PC-9 (cell line): ENCODE data around the gene XRCC6. TPM values are rescaled to one million over a fixed set of nuclear protein-coding genes. Genes with fewer than 3 reads are reported as not detected.

Source experiments
- BruUV-seq: library from RNA; stranded (reverse); fragments of 400-500 nt; replicated peaks from 2 replicates; lab custom pipeline; 2021; lab: Mats Ljungman, UMichigan
- CTCF ChIA-PET: fragments of 300-600 bp; sonication (Branson Sonifier 250); formaldehyde crosslinking; loops from one replicate; lab custom pipeline; 2022; ENCODE audit warnings: antibody characterized with exemption; lab: Charles Lee
- POLR2A ChIA-PET: fragments of 300-600 bp; sonication (Branson Sonifier 250); formaldehyde crosslinking; loops from one replicate; lab custom pipeline; 2022; ENCODE audit warnings: antibody characterized with exemption; ENCODE audit not compliant: unreplicated experiment; lab: Charles Lee
- DNase-seq, 2 experiments: peaks; one replicate each; pipeline versions ENCODE4 v3.0.0 to v3.0.0-alpha.2; 2015 to 2022; ENCODE audit warnings: mixed read lengths in 1 of 2
- H2AFZ ChIP-seq: fragments of 200-600 bp; sonication (generic); 2 replicates; pipeline ENCODE4 v1.8.1; 2017; ENCODE audit warnings: antibody characterized with exemption
- H3F3A ChIP-seq: fragments of 200-600 bp; sonication (generic); 2 replicates; pipeline ENCODE4 v1.8.1; 2017; ENCODE audit warnings: antibody characterized with exemption, mild to moderate bottlenecking, low read depth; ENCODE audit not compliant: insufficient read depth
- H3K27ac ChIP-seq: fragments of 200-600 bp; sonication (generic); 2 replicates; pipeline ENCODE4 v1.6.1; 2016; ENCODE audit warnings: mixed run types
- H3K27me3 ChIP-seq: fragments of 200-600 bp; sonication (generic); 2 replicates; pipeline ENCODE4 v1.6.1; 2016; ENCODE audit warnings: low read depth, mixed run types; ENCODE audit not compliant: insufficient read depth
- H3K36me3 ChIP-seq: fragments of 200-600 bp; sonication (generic); 2 replicates; pipeline ENCODE4 v1.6.1; 2016; ENCODE audit warnings: low read depth, mixed run types
- H3K4me1 ChIP-seq: fragments of 200-600 bp; sonication (generic); replicated peaks from 2 replicates; pipeline ENCODE4 v1.6.1; 2016; ENCODE audit warnings: mixed run types; ENCODE audit not compliant: insufficient read depth
- H3K4me2 ChIP-seq: fragments of 200-600 bp; sonication (generic); 2 replicates; pipeline ENCODE4 v1.6.1; 2017; ENCODE audit warnings: mixed run types
- H3K4me3 ChIP-seq: fragments of 200-600 bp; sonication (generic); 2 replicates; pipeline ENCODE4 v1.6.1; 2016; ENCODE audit warnings: mixed run types
- H3K79me2 ChIP-seq: fragments of 200-600 bp; sonication (generic); 2 replicates; pipeline ENCODE4 v1.6.1; 2017; ENCODE audit warnings: low read depth, mixed run types
- H3K9me2 ChIP-seq: fragments of 200-600 bp; sonication (generic); 2 replicates; pipeline ENCODE4 v1.8.1; 2017; ENCODE audit warnings: mild to moderate bottlenecking; ENCODE audit not compliant: insufficient read depth
- H3K9me3 ChIP-seq: fragments of 200-600 bp; sonication (generic); 2 replicates; pipeline ENCODE4 v1.8.1; 2016; ENCODE audit warnings: low read depth; ENCODE audit not compliant: insufficient read depth
- H4K20me1 ChIP-seq: fragments of 200-600 bp; sonication (generic); 2 replicates; pipeline ENCODE4 v1.8.1; 2017; ENCODE audit not compliant: insufficient read depth
- CTCF ChIP-seq: fragments of 200-600 bp; sonication (generic); conservative IDR thresholded peaks from 2 replicates; pipeline ENCODE4 v1.6.1; 2017; ENCODE audit warnings: mixed run types, antibody characterized with exemption, mild to moderate bottlenecking, moderate library complexity
- EZH2 ChIP-seq: fragments of 200-600 bp; sonication (generic); IDR thresholded peaks from 2 replicates; pipeline ENCODE4 v1.8.0; 2017; ENCODE audit warnings: antibody characterized with exemption, low read depth
- intact Hi-C: fragments of 100-400 bp; cut with micrococcal nuclease; formaldehyde crosslinking; loops from one replicate; pipeline ENCODE4 v1.10.0; 2022; ENCODE audit not compliant: unreplicated experiment
- total RNA-seq: library from RNA; stranded (reverse); gene quantifications from 2 replicates; pipeline ENCODE4 v1.2.3, GENCODE V29; 2021

The XRCC6 gene
- total RNA-seq, 1 experiment from 2014 or later, result 486 TPM

- Histone ChIP-seq H2AFZ (no peak overlapping the region), H3K27me3 (no peaks in the 10 kb centered on the region), H3K9me3 (no peaks in the 10 kb centered on the region), H3F3A (peaks cover 13% of the 10 kb centered on the region; the same call in 1 of the 2 replicates), H3K27ac (no peak overlapping the region), H3K4me3 (no peak overlapping the region), H3K79me2 (no peaks in the 10 kb centered on the region), H3K4me2 (no peak overlapping the region), H4K20me1 (no peaks in the 10 kb centered on the region), H3K4me1 (peaks cover 6% of the 10 kb centered on the region; the same call in 1 of the 2 replicates), H3K9me2 (no peaks in the 10 kb centered on the region), H3K36me3 (no peaks in the 10 kb centered on the region)
- TF ChIP-seq EZH2 (no peak), CTCF (no peak)
- DNase-seq, result no peak
- BruUV-seq, result no TSS peak
- ChIA-PET POLR2A (no interaction called here), CTCF (no interaction called here)
- intact Hi-C loops, result no loop called here
These were observed 88.2 kb downstream of the XRCC6 start for GRCh38 chr22:41709341-41709740.

DNA sequence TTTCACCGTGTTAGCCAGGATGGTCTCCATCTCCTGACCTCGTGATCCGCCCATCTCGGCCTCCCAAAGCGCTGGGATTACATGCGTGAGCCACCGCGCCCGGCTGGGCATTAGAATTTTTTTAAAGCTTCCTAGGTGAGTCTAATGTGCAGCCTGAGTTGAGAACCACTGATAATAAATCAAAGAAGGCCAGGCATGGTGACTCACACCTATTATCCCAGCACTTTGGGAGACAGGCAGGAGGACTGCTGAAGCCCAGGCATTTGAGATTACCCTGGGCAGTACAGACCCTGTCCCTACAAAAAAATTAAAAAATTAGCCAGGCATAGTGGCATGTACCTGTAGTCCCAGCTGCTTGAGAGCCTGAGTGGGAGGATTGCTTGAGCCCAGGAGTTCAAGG is 91.9 kb downstream of the XRCC6 start:
- Histone ChIP-seq H3K4me1 (peaks cover 6% of the 10 kb centered on the region; the same call in 1 of the 2 replicates), H2AFZ (no peak overlapping the region), H3K27ac (no peak overlapping the region), H4K20me1 (no peaks in the 10 kb centered on the region), H3K9me2 (no peaks in the 10 kb centered on the region), H3F3A (peaks cover 13% of the 10 kb centered on the region; the same call in 1 of the 2 replicates), H3K4me3 (no peak overlapping the region), H3K4me2 (no peak overlapping the region), H3K79me2 (no peaks in the 10 kb centered on the region), H3K36me3 (no peaks in the 10 kb centered on the region), H3K9me3 (no peaks in the 10 kb centered on the region), H3K27me3 (no peaks in the 10 kb centered on the region)
- no TSS peak for BruUV-seq
- ChIA-PET CTCF (interaction anchor here (0.6 to 1.4 kb wide), 5 partner anchors 16 to 1716 kb away, joined by 3 to 8 read pairs (median 5); no protein-coding TSS in a partner anchor), POLR2A (interaction anchor here (0.6 kb wide), 3 partner anchors 16 to 46 kb away, joined by 3 read pairs; no protein-coding TSS in a partner anchor)
- intact Hi-C loops, result no loop called here
- DNase-seq, result peak in 1 of 2 experiments; percentile 56
- TF ChIP-seq EZH2 (no peak), CTCF (no peak)

Other genes with a start within 250 kb of the XRCC6 start
- gene TEF, start 239.4 kb upstream of the XRCC6 start, total RNA-seq, result 19.4 and 28.2 TPM in 2 replicates
- 50.0 and 57.4 TPM in 2 replicates for gene TOB2, start 174.5 kb upstream of the XRCC6 start, total RNA-seq
- gene PHF5A, start 152.6 kb upstream of the XRCC6 start, total RNA-seq, result 49.1 and 62.9 TPM in 2 replicates
- 76.7 and 80.0 TPM in 2 replicates for gene ACO2, start 152.2 kb upstream of the XRCC6 start, total RNA-seq
- 47.6 and 49.7 TPM in 2 replicates for gene POLR3H, start 76.8 kb upstream of the XRCC6 start, total RNA-seq
- gene CSDC2, start 60.3 kb upstream of the XRCC6 start, total RNA-seq, result 0.13 TPM in 1 of 2 replicates, not detected in the other
- gene PMM1, start 31.5 kb upstream of the XRCC6 start, total RNA-seq, result 49.3 and 53.1 TPM in 2 replicates
- gene DESI1, start 252 bp upstream of the XRCC6 start, total RNA-seq, result 38.8 and 52.7 TPM in 2 replicates
- 197 and 229 TPM in 2 replicates for gene SNU13, start 67.6 kb downstream of the XRCC6 start, total RNA-seq
- 0.55 and 0.61 TPM in 2 replicates for gene MEI1, start 78.2 kb downstream of the XRCC6 start, total RNA-seq
- gene CCDC134, start 179.4 kb downstream of the XRCC6 start, total RNA-seq, result 29.0 and 33.3 TPM in 2 replicates
- gene SREBF2, start 211.8 kb downstream of the XRCC6 start, total RNA-seq, result 163 and 196 TPM in 2 replicates